ENCODE data around the gene SH3BGRL3.

Gene SH3BGRL3

GRCh38 chr1:26330276-26330675, 50.4 kb downstream of the SH3BGRL3 start:
- Histone ChIP-seq H3K4me2 (ENCODE audit: low read length) (no peak overlapping the region), H3K9me2 (replicated peaks; ENCODE audit: control insufficient read depth, low read length) (no peaks in the 10 kb centered on the region), H3K36me3 (ENCODE audit: control insufficient read depth, low read length) (no peaks in the 10 kb centered on the region), H3K4me1 (ENCODE audit: control insufficient read depth, low read length) (peaks cover 9% of the 10 kb centered on the region), H3K79me2 (ENCODE audit: control insufficient read depth, low read length) (no peaks in the 10 kb centered on the region), H3K27me3 (ENCODE audit: control insufficient read depth, low read length) (no peaks in the 10 kb centered on the region; the same call in 1 of the 2 replicates), H4K20me1 (ENCODE audit: control insufficient read depth, insufficient read depth, low read depth, low read length) (no peaks in the 10 kb centered on the region), H3K9me3 (ENCODE audit: control insufficient read depth, insufficient read depth, low read length) (no peaks in the 10 kb centered on the region), H3K4me3 (ENCODE audit: low read length) (no peak overlapping the region), H3K27ac (ENCODE audit: low read depth, low read length) (no peak overlapping the region), H3F3A (ENCODE audit: control insufficient read depth, insufficient read depth) (no peaks in the 10 kb centered on the region; the same call in 1 of the 2 replicates)
- TF ChIP-seq, protein P1, sequence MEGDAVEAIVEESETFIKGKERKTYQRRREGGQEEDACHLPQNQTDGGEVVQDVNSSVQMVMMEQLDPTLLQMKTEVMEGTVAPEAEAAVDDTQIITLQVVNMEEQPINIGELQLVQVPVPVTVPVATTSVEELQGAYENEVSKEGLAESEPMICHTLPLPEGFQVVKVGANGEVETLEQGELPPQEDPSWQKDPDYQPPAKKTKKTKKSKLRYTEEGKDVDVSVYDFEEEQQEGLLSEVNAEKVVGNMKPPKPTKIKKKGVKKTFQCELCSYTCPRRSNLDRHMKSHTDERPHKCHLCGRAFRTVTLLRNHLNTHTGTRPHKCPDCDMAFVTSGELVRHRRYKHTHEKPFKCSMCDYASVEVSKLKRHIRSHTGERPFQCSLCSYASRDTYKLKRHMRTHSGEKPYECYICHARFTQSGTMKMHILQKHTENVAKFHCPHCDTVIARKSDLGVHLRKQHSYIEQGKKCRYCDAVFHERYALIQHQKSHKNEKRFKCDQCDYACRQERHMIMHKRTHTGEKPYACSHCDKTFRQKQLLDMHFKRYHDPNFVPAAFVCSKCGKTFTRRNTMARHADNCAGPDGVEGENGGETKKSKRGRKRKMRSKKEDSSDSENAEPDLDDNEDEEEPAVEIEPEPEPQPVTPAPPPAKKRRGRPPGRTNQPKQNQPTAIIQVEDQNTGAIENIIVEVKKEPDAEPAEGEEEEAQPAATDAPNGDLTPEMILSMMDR (IDR thresholded peaks at IDR 0.05; ENCODE audit: low read depth, low read length, poor library complexity, severe bottlenecking) = no peak
- no peak for TF ChIP-seq EZH2phosphoT487 (IDR thresholded peaks at IDR 0.05; ENCODE audit: borderline replicate concordance, low read length)
